Thyroid gland (tissue), 4 donors: ENCODE results near the gene MBD3L4. TPM values are rescaled to one million over a fixed set of nuclear protein-coding genes. Genes with fewer than 3 reads are reported as not detected.
"Not testable (repeated sequence)": the region's sequence is repeated elsewhere in the genome, so short reads cannot be mapped to it uniquely, and the experiment has no call there.

Experiments
- DNase-seq, 2 donors: peaks; one replicate each; pipeline ENCODE4 v3.0.0-alpha.2; 2019
- H3K27ac ChIP-seq, 3 donors: fragments of 200-600 bp; sonication (generic); 1 replicate in 2 of 3; 2 replicates in 1 of 3; pipeline ENCODE4 v1.5.1; 2016 to 2019; ENCODE audit warnings: mild to moderate bottlenecking in 1 of 3, moderate library complexity in 1 of 3
- H3K27me3 ChIP-seq: fragments of 200-600 bp; sonication (generic); one replicate; pipeline ENCODE4 v1.5.1; 2019
- H3K36me3 ChIP-seq, 2 donors: fragments of 200-600 bp; sonication (generic); one replicate each; pipeline ENCODE4 v1.5.1; 2016 to 2019
- H3K4me1 ChIP-seq, 2 donors: fragments of 200-600 bp; sonication (generic); one replicate each; pipeline ENCODE4 v1.5.1; 2017 to 2019
- H3K4me3 ChIP-seq, 3 donors: fragments of 200-600 bp; sonication (generic); replicated peaks in 1 of 3; 1 replicate in 2 of 3; 2 replicates in 1 of 3; pipeline ENCODE4 v1.5.1; 2016; ENCODE audit warnings: mild to moderate bottlenecking in 1 of 3
- H3K9me3 ChIP-seq: fragments of 200-600 bp; sonication (generic); one replicate; pipeline ENCODE4 v1.5.1; 2017
- CTCF ChIP-seq, 6 experiments: fragments of 200-600 bp in 3 of 6; fragments of 450-650 bp in 3 of 6; sonication (generic) in 3 of 6; IDR thresholded peaks; one replicate each; pipeline ENCODE4 v1.5.1; 2016 to 2019; ENCODE audit warnings: antibody characterized with exemption in 6 of 6, mild to moderate bottlenecking in 2 of 6, inconsistent platforms in 1 of 6, moderate library complexity in 1 of 6
- POLR2A ChIP-seq, 2 donors: fragments of 450-650 bp; IDR thresholded peaks; one replicate each; pipeline ENCODE4 v1.6.1; 2017; ENCODE audit warnings: antibody characterized with exemption in 2 of 2, mild to moderate bottlenecking in 2 of 2, moderate library complexity in 1 of 2
- WGBS, 2 donors: methylation state at CpG; one replicate each; pipeline ENCODE4 v1.1.5; 2017; 5-methylcytosine and 5-hydroxymethylcytosine counted together
- intact Hi-C: fragments of 100-400 bp; cut with DNase I; formaldehyde crosslinking; loops from one replicate; pipeline ENCODE4 v1.15.1; 2023
- total RNA-seq, 4 donors: library from RNA; depleted of rRNA; stranded (reverse); fragments of >200 nt; gene quantifications; one replicate each; pipeline ENCODE4 v1.2.3, GENCODE V29; 2016

Gene MBD3L4
- total RNA-seq, 4 donors from 2014 or later = not detected

GRCh38 chr19:7054635-7055368, 14.8 kb upstream of the MBD3L4 start:
- H3K4me1 ChIP-seq, H3K27me3 ChIP-seq, H3K9me3 ChIP-seq, H3K27ac ChIP-seq, intact Hi-C loops, H3K4me3 ChIP-seq, DNase-seq, H3K36me3 ChIP-seq: not testable (repeated sequence)
- 94 to 96% methylated on average over 12 to 14 of the region's 14 CpGs for WGBS, 2 donors

DNA sequence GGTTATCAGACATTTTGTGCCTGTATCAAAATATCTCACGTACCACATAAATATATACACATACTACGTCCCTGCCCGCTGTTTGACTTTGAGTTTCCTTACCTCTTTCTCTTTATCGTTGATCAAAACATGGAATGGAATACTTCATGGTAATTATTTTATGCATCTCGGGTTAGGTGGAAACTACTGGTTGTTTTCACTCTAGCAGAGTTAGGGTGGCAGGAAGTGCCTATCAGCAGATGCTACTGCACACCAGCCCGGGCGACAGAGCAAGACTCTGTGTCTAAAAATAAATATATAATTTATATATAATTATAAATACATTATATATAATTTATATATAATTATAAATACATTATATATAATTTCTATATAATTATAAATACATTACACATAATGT, 12.9 kb upstream of the MBD3L4 start:
- H3K4me3 ChIP-seq, intact Hi-C loops, H3K9me3 ChIP-seq, DNase-seq, H3K27ac ChIP-seq, H3K27me3 ChIP-seq, H3K4me1 ChIP-seq, H3K36me3 ChIP-seq: not testable (repeated sequence)
- WGBS, 2 donors = 90 to 91% methylated on average over 7 of the region's 7 CpGs

DNA sequence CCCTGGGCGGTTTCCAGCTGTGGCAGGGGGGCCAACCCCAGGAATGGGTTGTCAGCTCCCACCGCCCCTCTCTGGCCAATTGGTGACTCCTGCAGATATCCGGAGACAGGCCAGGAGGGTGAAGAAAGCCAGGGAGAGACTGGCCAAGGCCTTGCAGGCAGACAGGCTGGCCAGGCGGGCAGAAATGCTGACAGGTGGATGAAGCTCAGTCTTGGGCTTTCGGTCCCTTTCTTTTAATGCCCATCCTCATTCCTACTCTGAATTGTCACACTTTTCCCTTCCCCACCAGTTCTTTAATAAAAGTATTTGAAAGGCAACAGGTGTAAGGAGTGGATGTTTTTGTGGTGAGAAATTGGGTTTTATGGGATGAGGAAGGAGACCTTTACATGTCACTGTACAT, 11.4 kb upstream of the MBD3L4 start:
- intact Hi-C loops, H3K36me3 ChIP-seq, H3K27ac ChIP-seq, H3K4me3 ChIP-seq, DNase-seq, H3K9me3 ChIP-seq, H3K27me3 ChIP-seq, H3K4me1 ChIP-seq: not testable (repeated sequence)
- WGBS, 2 donors = 64% methylated on average over 3 of the region's 5 CpGs; no CpG with 5 or more reads in 1 of the 2 donors

- WGBS, 2 donors = no CpG with 5 or more reads among the region's 7 CpGs
- DNase-seq, H3K9me3 ChIP-seq, H3K36me3 ChIP-seq, intact Hi-C loops, H3K27me3 ChIP-seq, H3K27ac ChIP-seq, H3K4me1 ChIP-seq, H3K4me3 ChIP-seq: not testable (repeated sequence)
Observed at GRCh38 chr19:7049021-7049420, 9.0 kb upstream of the MBD3L4 start, which contains the start of gene MBD3L2. Gene MBD3L2 (plus strand): TSS chr19:7049321. CDS start chr19:7049374, 53 bp downstream.

DNA sequence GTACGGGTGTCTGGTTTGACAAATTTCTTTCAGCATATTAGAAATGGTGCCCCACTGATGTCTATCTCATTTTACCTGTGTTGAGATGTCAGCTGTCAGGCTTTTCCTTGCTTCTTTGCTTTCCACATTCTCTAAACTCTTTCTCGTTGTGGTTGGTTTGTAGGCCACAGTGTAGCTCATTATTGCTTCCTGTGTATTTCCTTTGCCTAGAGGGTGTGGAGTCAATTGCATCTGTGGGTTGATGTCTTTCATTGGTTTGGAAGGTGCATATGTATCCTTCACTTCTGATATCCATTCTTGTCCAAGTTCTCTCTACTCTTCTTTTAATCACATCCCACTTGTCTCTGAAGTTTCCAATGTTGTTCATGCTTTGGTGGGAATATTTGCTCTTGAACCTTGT, 1.6 kb upstream of the MBD3L4 start:
- intact Hi-C loops, H3K27ac ChIP-seq, H3K4me3 ChIP-seq, DNase-seq, H3K4me1 ChIP-seq, H3K9me3 ChIP-seq, H3K27me3 ChIP-seq, H3K36me3 ChIP-seq: not testable (repeated sequence)
- no CpG with 5 or more reads among the region's 2 CpGs for WGBS, 2 donors

GRCh38 chr19:7030278-7030677, 9.7 kb downstream of the MBD3L4 start, which contains the start of gene MBD3L5:
Gene MBD3L5 (plus strand): TSS chr19:7030578. CDS start chr19:7030612, 34 bp downstream.
- H3K9me3 ChIP-seq, DNase-seq, H3K27ac ChIP-seq, intact Hi-C loops, H3K36me3 ChIP-seq, H3K4me1 ChIP-seq, H3K4me3 ChIP-seq, H3K27me3 ChIP-seq: not testable (repeated sequence)
- WGBS, 2 donors = no CpG with 5 or more reads among the region's 9 CpGs

GRCh38 chr19:7028790-7029189, 11.2 kb downstream of the MBD3L4 start:
- WGBS, 2 donors = no CpG with 5 or more reads among the region's 1 CpG
- H3K4me3 ChIP-seq, H3K9me3 ChIP-seq, intact Hi-C loops, H3K36me3 ChIP-seq, H3K27me3 ChIP-seq, DNase-seq, H3K4me1 ChIP-seq, H3K27ac ChIP-seq: not testable (repeated sequence)

DNA sequence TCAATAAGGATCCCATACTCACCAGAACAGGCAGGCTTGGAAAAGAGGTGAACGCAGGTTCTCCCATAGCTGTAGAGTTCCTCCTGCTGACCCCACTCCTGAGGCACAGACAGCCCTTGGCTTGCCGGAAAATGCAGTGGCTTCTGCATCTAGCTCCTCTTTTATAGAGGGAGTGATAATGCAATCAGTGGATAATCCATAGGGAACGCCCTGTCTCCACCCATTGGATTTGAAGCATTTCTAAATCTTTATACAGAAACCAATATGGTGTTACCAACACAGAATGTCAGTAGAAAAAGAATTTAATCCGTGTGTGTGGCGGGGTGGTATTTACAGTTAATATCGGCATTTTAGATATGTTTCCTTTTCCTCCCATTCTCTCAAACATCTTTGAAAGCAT, 18.6 kb downstream of the MBD3L4 start, which contains the start of gene MBD3L2B:
Gene MBD3L2B (minus strand): TSS at position 101 of the 400 bp plus-strand sequence. CDS start 34 bp downstream, at position 67.
- H3K27ac ChIP-seq, DNase-seq, H3K4me1 ChIP-seq, H3K9me3 ChIP-seq, H3K36me3 ChIP-seq, H3K27me3 ChIP-seq, H3K4me3 ChIP-seq, intact Hi-C loops: not testable (repeated sequence)
- no CpG with 5 or more reads among the region's 6 CpGs for WGBS, 2 donors

DNA sequence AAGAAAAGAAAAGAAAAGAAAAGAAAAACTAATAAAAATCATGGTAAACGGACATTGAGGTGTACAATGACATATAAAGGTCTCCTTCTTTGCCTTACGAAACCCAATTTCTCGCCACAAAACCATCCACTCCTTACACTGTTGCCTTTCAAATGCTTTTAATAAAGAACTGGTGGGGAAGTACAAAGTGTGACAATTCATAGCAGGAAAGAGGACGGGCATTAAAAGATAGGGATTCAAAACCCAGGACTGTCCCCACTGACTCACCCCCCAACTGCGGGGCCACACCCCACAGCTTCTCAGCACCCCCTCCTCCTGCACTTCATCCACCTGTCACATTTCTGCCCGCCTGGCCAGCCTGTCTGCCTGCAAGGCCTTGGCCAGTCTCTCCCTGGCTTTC, 21.2 kb downstream of the MBD3L4 start:
- Histone ChIP-seq H3K27me3 (no peaks in the 10 kb centered on the region), H3K27ac (no peak overlapping the region), H3K36me3 (no peaks in the 10 kb centered on the region), H3K9me3 (no peaks in the 10 kb centered on the region), H3K4me3 (no peak overlapping the region), H3K4me1 (no peaks in the 10 kb centered on the region)
- intact Hi-C loops = no loop called here
- WGBS, 2 donors = 62 to 68% methylated on average over 6 of the region's 6 CpGs
- no peak for TF ChIP-seq POLR2A (IDR thresholded peaks at IDR 0.05)
- no peak for TF ChIP-seq CTCF (IDR thresholded peaks at IDR 0.05)
- DNase-seq = no peak
